Transverse colon (tissue), 4 donors: ENCODE results near the gene TRANK1. TPM values are rescaled to one million over a fixed set of nuclear protein-coding genes. Genes with fewer than 3 reads are reported as not detected.
A peak's percentile ranks its signal among the peaks of the same experiment; 100 is the strongest.
"Not testable (repeated sequence)": the region's sequence is repeated elsewhere in the genome, so short reads cannot be mapped to it uniquely, and the experiment has no call there.

ENCODE experiments used
- DNase-seq: peaks from one replicate; pipeline ENCODE4 v3.0.0-alpha.2; 2019
- H3K27ac ChIP-seq, 4 donors: fragments of 200-600 bp; sonication (generic); 2 replicates each; pipeline ENCODE4 v1.5.1; 2016 to 2018; ENCODE audit warnings: inconsistent platforms in 4 of 4
- H3K27me3 ChIP-seq: fragments of 200-600 bp; sonication (generic); 2 replicates; pipeline ENCODE4 v1.5.1; 2017; ENCODE audit warnings: inconsistent platforms
- H3K36me3 ChIP-seq, 4 donors: fragments of 200-600 bp; sonication (generic); 2 replicates each; pipeline ENCODE4 v1.5.1; 2017 to 2019; ENCODE audit warnings: inconsistent platforms in 4 of 4
- H3K4me1 ChIP-seq, 4 donors: fragments of 200-600 bp; sonication (generic); 2 replicates each; pipeline ENCODE4 v1.5.1; 2017 to 2020; ENCODE audit warnings: inconsistent platforms in 4 of 4
- H3K4me3 ChIP-seq, 4 donors: fragments of 200-600 bp; sonication (generic); 1 replicate in 1 of 4; 2 replicates in 3 of 4; pipeline versions ENCODE4 v1.5.1 to v1.6.1; 2017 to 2019; ENCODE audit warnings: inconsistent platforms in 4 of 4
- H3K9me3 ChIP-seq, 2 donors: fragments of 200-600 bp; sonication (generic); 2 replicates each; pipeline ENCODE4 v1.5.1; 2017 to 2019; ENCODE audit warnings: inconsistent platforms in 2 of 2
- EP300 ChIP-seq: sonication (generic); formaldehyde crosslinking; IDR thresholded peaks from one replicate; pipeline ENCODE4 v1.6.1; 2017; ENCODE audit warnings: antibody characterized with exemption, low read depth
- POLR2A ChIP-seq: fragments of 450-650 bp; IDR thresholded peaks from one replicate; pipeline ENCODE4 v1.6.1; 2016; ENCODE audit warnings: antibody characterized with exemption, mild to moderate bottlenecking, moderate library complexity
- POLR2AphosphoS5 ChIP-seq, 3 donors: sonication (generic); formaldehyde crosslinking; IDR thresholded peaks; one replicate each; pipeline ENCODE4 v1.6.1; 2016; ENCODE audit warnings: antibody characterized with exemption in 3 of 3
- WGBS, 2 donors: methylation state at CpG; one replicate each; pipeline ENCODE4 v1.1.5; 2018; ENCODE audit warnings: low coverage in 1 of 2; 5-methylcytosine and 5-hydroxymethylcytosine counted together
- in situ Hi-C, 4 donors: fragments of 200-750 bp; cut with MboI; loops; one replicate each; pipeline versions ENCODE4 v1.15.0 to v1.15.1; 2017; ENCODE audit warnings: low sequenced_read_pairs in 3 of 4, low pct_ligation_motif_present in 1 of 4, low pct_unique_long_range_greater_than_20kb in 1 of 4
- intact Hi-C: fragments of 100-400 bp; cut with DNase I; formaldehyde crosslinking; loops from one replicate; pipeline ENCODE4 v1.15.1; 2023; ENCODE audit warnings: low total_unique reads
- total RNA-seq, 4 donors: library from RNA; depleted of rRNA; stranded (reverse); fragments of >200 nt; gene quantifications; one replicate each; pipeline ENCODE4 v1.1.0, GENCODE V29; 2016
- TF ChIP-seq, protein P1 (sequence below), 5 experiments: fragments of 200-600 bp in 3 of 5; fragments of 450-650 bp in 2 of 5; sonication (generic) in 3 of 5; IDR thresholded peaks; 1 replicate in 2 of 5; 2 replicates in 3 of 5; pipeline ENCODE4 v1.5.1; 2016 to 2017; ENCODE audit warnings: antibody characterized with exemption in 5 of 5, inconsistent platforms in 3 of 5, mild to moderate bottlenecking in 2 of 5, moderate library complexity in 1 of 5

The TRANK1 gene
- total RNA-seq, 4 donors from 2014 or later: 91.5 to 179 (median 116) TPM

GRCh38 chr3:36907911-36908646 lies 36.8 kb downstream of the TRANK1 start:
- H3K9me3 ChIP-seq: no peaks in the 10 kb centered on the region
- H3K36me3 ChIP-seq: no peaks in the 10 kb centered on the region
- DNase-seq: peak; percentile 86
- TF ChIP-seq, protein P1, sequence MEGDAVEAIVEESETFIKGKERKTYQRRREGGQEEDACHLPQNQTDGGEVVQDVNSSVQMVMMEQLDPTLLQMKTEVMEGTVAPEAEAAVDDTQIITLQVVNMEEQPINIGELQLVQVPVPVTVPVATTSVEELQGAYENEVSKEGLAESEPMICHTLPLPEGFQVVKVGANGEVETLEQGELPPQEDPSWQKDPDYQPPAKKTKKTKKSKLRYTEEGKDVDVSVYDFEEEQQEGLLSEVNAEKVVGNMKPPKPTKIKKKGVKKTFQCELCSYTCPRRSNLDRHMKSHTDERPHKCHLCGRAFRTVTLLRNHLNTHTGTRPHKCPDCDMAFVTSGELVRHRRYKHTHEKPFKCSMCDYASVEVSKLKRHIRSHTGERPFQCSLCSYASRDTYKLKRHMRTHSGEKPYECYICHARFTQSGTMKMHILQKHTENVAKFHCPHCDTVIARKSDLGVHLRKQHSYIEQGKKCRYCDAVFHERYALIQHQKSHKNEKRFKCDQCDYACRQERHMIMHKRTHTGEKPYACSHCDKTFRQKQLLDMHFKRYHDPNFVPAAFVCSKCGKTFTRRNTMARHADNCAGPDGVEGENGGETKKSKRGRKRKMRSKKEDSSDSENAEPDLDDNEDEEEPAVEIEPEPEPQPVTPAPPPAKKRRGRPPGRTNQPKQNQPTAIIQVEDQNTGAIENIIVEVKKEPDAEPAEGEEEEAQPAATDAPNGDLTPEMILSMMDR (IDR thresholded peaks at IDR 0.05): peak in 1 of 5 experiments; percentile 9
- no peak for TF ChIP-seq EP300
- TF ChIP-seq POLR2AphosphoS5 (IDR thresholded peaks at IDR 0.05): peak in 2 of 3 donors; percentile 71 to 79
- peak; percentile 72 for TF ChIP-seq POLR2A
- no peaks in the 10 kb centered on the region for H3K27me3 ChIP-seq
- intact Hi-C loops (no loop called here), in situ Hi-C loops (loop anchor here in 1 of 4 donors (5.0 kb wide), 1 partner anchor 49 kb away; no protein-coding TSS in a partner anchor)
- H3K4me1 ChIP-seq: peaks cover 0 to 38% (median 25%) of the 10 kb centered on the region in 4 donors
- peak overlapping the region; percentile 81 to 89 (median 83) for H3K27ac ChIP-seq
- WGBS, 2 donors: 2 to 5% methylated on average over 11 to 15 of the region's 15 CpGs
- H3K4me3 ChIP-seq: peak overlapping the region; percentile 26 to 58 (median 50)

DNA sequence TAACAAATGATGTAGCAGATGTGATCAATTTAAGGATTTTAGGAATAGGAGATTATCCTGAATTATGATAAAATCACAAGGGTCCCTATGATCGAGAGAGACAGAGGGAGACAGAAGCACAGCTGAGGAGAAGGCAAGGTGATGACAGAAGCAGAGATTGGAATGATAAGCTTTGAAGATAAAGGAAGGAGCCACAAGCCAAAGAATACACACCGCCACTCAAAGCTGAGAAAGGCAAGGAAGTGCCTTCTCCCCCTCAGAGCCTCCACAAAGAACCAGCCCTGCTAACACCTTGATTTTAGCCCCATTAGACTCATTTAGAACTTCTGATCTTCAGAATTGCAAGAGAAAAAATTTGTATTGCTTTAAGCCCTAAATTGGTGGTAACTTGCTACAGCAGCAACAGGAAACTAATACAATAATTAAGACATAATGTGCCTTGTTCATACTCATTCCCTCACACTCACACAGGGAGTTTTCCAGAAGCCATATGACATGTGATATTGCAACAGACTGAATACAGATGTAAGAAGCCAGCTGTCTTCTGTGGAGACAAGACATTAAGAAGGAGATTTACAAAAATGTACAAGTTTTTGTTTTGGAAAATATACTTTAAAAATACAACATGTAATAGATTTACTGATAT lies 38.2 kb downstream of the TRANK1 start:
- Histone ChIP-seq H3K9me3 (no peaks in the 10 kb centered on the region), H3K27ac (peak overlapping the region; percentile 81 to 89 (median 83)), H3K4me1 (peaks cover 0 to 23% (median 14%) of the 10 kb centered on the region in 4 donors), H3K36me3 (no peaks in the 10 kb centered on the region), H3K27me3 (no peaks in the 10 kb centered on the region), H3K4me3 (peak overlapping the region in 2 of 4 donors; percentile 56 to 58)
- DNase-seq: no peak
- in situ Hi-C loops: loop anchor here in 1 of 4 donors (5.0 kb wide), 1 partner anchor 51 kb away; no protein-coding TSS in a partner anchor
- TF ChIP-seq POLR2AphosphoS5 (IDR thresholded peaks at IDR 0.05) (peak in 1 of 3 donors; percentile 29), POLR2A (no peak)
- intact Hi-C loops: no loop called here
- 81 to 94% methylated on average over 2 of the region's 2 CpGs for WGBS, 2 donors

GRCh38 chr3:36905545-36905944 lies 39.3 kb downstream of the TRANK1 start:
- no peak overlapping the region for H3K4me3 ChIP-seq
- peak overlapping the region in 3 of 4 donors; percentile 14 to 81 (median 23) for H3K27ac ChIP-seq
- in situ Hi-C loops (loop anchor here in 1 of 4 donors (5.0 kb wide), 1 partner anchor 52 kb away; no protein-coding TSS in a partner anchor), intact Hi-C loops (no loop called here)
- no peaks in the 10 kb centered on the region for H3K36me3 ChIP-seq
- no peak for TF ChIP-seq POLR2A
- DNase-seq: no peak
- H3K9me3 ChIP-seq: no peaks in the 10 kb centered on the region
- peaks cover 0 to 23% (median 14%) of the 10 kb centered on the region in 4 donors for H3K4me1 ChIP-seq
- H3K27me3 ChIP-seq: no peaks in the 10 kb centered on the region
- WGBS, 2 donors: 96% methylated on average over 3 of the region's 3 CpGs; no CpG with 5 or more reads in 1 of the 2 donors

DNA sequence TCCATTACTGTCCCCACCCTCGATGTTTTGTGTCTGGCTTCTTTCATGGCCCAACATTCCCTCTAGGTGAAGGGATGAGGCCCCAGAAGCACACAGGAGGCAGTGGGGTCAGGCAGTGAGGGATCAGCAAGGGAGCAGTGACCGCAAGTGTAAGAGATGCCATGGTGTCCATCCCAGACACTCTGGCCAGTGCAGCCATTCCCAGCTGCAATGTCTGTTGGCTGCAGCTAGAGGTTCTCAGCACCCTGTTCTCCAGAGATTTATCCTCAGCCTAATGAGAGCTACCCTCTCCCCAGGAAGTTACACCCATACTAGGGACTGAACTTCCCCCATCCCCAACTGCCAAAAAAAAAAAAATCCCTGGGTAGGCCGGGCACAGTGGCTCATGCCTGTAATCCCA lies 40.2 kb downstream of the TRANK1 start:
- H3K4me3 ChIP-seq: no peak overlapping the region
- no peaks in the 10 kb centered on the region for H3K36me3 ChIP-seq
- no peak overlapping the region for H3K27ac ChIP-seq
- WGBS, 2 donors: 83 to 100% methylated on average over 1 to 3 of the region's 3 CpGs
- no peaks in the 10 kb centered on the region for H3K9me3 ChIP-seq
- no peak for TF ChIP-seq POLR2AphosphoS5 (IDR thresholded peaks at IDR 0.05)
- TF ChIP-seq, protein P1 (IDR thresholded peaks at IDR 0.05): peak; percentile 33 to 47 (median 34)
- no peak for TF ChIP-seq POLR2A
- TF ChIP-seq EP300: no peak
- no peak for DNase-seq
- intact Hi-C loops (no loop called here), in situ Hi-C loops (loop anchor here in 1 of 4 donors (5.0 kb wide), 1 partner anchor 53 kb away; no protein-coding TSS in a partner anchor)
- peaks cover 0 to 23% (median 14%) of the 10 kb centered on the region in 4 donors for H3K4me1 ChIP-seq
- no peaks in the 10 kb centered on the region for H3K27me3 ChIP-seq

DNA sequence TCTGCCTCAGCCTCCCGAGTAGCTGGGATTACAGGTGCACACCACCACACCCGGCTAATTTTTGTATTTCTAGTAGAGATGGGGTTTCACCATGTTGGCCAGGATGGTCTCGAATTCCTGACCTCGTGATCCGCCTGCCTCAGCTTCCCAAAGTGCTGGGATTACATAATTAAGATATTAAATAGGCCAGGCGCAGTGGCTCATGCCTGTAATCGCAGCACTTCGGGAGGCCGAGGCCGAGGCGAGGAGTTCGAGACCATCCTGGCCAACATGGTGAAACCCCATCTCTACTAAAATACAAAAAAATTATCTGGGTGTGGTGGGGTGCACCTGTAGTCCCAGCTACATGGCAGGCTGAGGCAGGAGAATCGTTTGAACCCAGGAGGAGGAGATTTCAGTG lies 40.8 kb downstream of the TRANK1 start:
- DNase-seq, in situ Hi-C loops, H3K27ac ChIP-seq, H3K4me3 ChIP-seq, H3K36me3 ChIP-seq, H3K27me3 ChIP-seq, intact Hi-C loops, H3K9me3 ChIP-seq: not testable (repeated sequence)
- peaks cover 0 to 23% (median 13%) of the 10 kb centered on the region in 4 donors for H3K4me1 ChIP-seq
- 91 to 94% methylated on average over 6 to 13 of the region's 13 CpGs for WGBS, 2 donors
